IMR-90 (cell line): ENCODE results near the gene PYGM. TPM values are rescaled to one million over a fixed set of nuclear protein-coding genes. Genes with fewer than 3 reads are reported as not detected.

Source experiments
- ATAC-seq: fragments of 200-7000 bp; cut with Tn5 transposase; 2 replicates; pipeline ENCODE4 v1.9.1; 2020; ENCODE audit warnings: low read depth, mild to moderate bottlenecking, moderate library complexity
- BruUV-seq: library from RNA; stranded (reverse); fragments of 400-500 nt; replicated peaks from 2 replicates; lab custom pipeline; 2021; lab: Mats Ljungman, UMichigan
- CTCF ChIA-PET: fragments of 300-600 bp; formaldehyde crosslinking; extraction: SDS; loops from one replicate; lab custom pipeline; 2021; ENCODE audit warnings: antibody characterized with exemption; lab: Yijun Ruan, JAX
- POLR2A ChIA-PET: fragments of 300-600 bp; sonication (Branson Sonifier 250); formaldehyde crosslinking; loops from one replicate; lab custom pipeline; 2022; ENCODE audit warnings: antibody characterized with exemption; ENCODE audit not compliant: unreplicated experiment; lab: Charles Lee
- DNase-seq: peaks from one replicate; pipeline ENCODE4 v3.0.0; 2013
- H2AFZ ChIP-seq: replicated peaks from 2 replicates; pipeline ENCODE3; 2013; ENCODE audit warnings: low read length, mild to moderate bottlenecking; ENCODE audit not compliant: poor library complexity
- H2AK5ac ChIP-seq: 2 replicates; pipeline ENCODE4 v1.6.1; 2013; ENCODE audit warnings: low read depth, low read length, inconsistent platforms
- H2AK9ac ChIP-seq: replicated peaks from 2 replicates; pipeline ENCODE3; 2013; ENCODE audit warnings: mild to moderate bottlenecking, low read depth, low read length, moderate library complexity; ENCODE audit not compliant: poor library complexity
- H2BK120ac ChIP-seq: 2 replicates; pipeline ENCODE4 v1.6.1; 2013; ENCODE audit warnings: low read depth, low read length, inconsistent platforms
- H2BK15ac ChIP-seq: 3 replicates; pipeline ENCODE4 v1.6.1; 2013; ENCODE audit warnings: low read depth, low read length, inconsistent platforms
- H2BK20ac ChIP-seq: 2 replicates; pipeline ENCODE4 v1.6.1; 2013; ENCODE audit warnings: low read depth, mild to moderate bottlenecking, inconsistent platforms, low read length, moderate library complexity
- H2BK5ac ChIP-seq: 2 replicates; pipeline ENCODE4 v1.6.1; 2013; ENCODE audit warnings: mild to moderate bottlenecking, low read depth, low read length, inconsistent platforms; ENCODE audit not compliant: poor library complexity, severe bottlenecking
- H3K14ac ChIP-seq: replicated peaks from 2 replicates; pipeline ENCODE4 v1.6.1; 2013; ENCODE audit warnings: low read depth, low read length, inconsistent platforms
- H3K18ac ChIP-seq: 2 replicates; pipeline ENCODE4 v1.6.1; 2013; ENCODE audit warnings: low read depth, low read length, control low read depth
- H3K23ac ChIP-seq: 2 replicates; pipeline ENCODE4 v1.6.1; 2013; ENCODE audit warnings: low read depth, low read length, inconsistent platforms
- H3K27ac ChIP-seq: 2 replicates; pipeline ENCODE4 v1.5.1; 2013; ENCODE audit warnings: mild to moderate bottlenecking, control low read depth, low read length; ENCODE audit not compliant: insufficient read depth
- H3K27me3 ChIP-seq: 2 replicates; pipeline ENCODE4 v1.6.1; 2013; ENCODE audit warnings: low read length; ENCODE audit not compliant: control insufficient read depth, insufficient read depth
- H3K36me3 ChIP-seq: 2 replicates; pipeline ENCODE4 v1.6.1; 2013; ENCODE audit warnings: low read length, mixed read lengths; ENCODE audit not compliant: control insufficient read depth, insufficient read depth
- H3K4ac ChIP-seq: 2 replicates; pipeline ENCODE4 v1.6.1; 2013; ENCODE audit warnings: low read depth, low read length, inconsistent platforms
- H3K4me1 ChIP-seq: 2 replicates; pipeline ENCODE4 v1.6.1; 2013; ENCODE audit warnings: low read length, mixed read lengths; ENCODE audit not compliant: control insufficient read depth, insufficient read depth
- H3K4me2 ChIP-seq: 2 replicates; pipeline ENCODE4 v1.6.1; 2013; ENCODE audit warnings: low read depth, mild to moderate bottlenecking, control low read depth, low read length, moderate library complexity
- H3K4me3 ChIP-seq: 2 replicates; pipeline ENCODE4 v1.5.1; 2013; ENCODE audit warnings: low read depth, mild to moderate bottlenecking, control low read depth, low read length, moderate library complexity; ENCODE audit not compliant: insufficient read depth
- H3K56ac ChIP-seq: 2 replicates; pipeline ENCODE4 v1.6.1; 2013; ENCODE audit warnings: low read length, inconsistent platforms; ENCODE audit not compliant: insufficient read depth; ENCODE audit errors: extremely low read depth
- H3K79me1 ChIP-seq, 2 experiments: 2 replicates each; pipeline ENCODE4 v1.6.1; 2013; ENCODE audit warnings: low read length in 2 of 2, inconsistent platforms in 1 of 2, low read depth in 1 of 2
- H3K9ac ChIP-seq: 2 replicates; pipeline ENCODE4 v1.6.1; 2013; ENCODE audit warnings: low read depth, low read length, control low read depth
- H3K9me1 ChIP-seq: 2 replicates; pipeline ENCODE4 v1.6.1; 2013; ENCODE audit warnings: low read length, inconsistent platforms; ENCODE audit not compliant: insufficient read depth
- H3K9me3 ChIP-seq: 2 replicates; pipeline ENCODE4 v1.6.1; 2013; ENCODE audit warnings: low read length; ENCODE audit not compliant: control insufficient read depth, insufficient read depth
- H4K20me1 ChIP-seq: 2 replicates; pipeline ENCODE4 v1.6.1; 2013; ENCODE audit warnings: low read length, inconsistent platforms; ENCODE audit not compliant: insufficient read depth
- H4K5ac ChIP-seq: 2 replicates; pipeline ENCODE4 v1.6.1; 2013; ENCODE audit warnings: mild to moderate bottlenecking, low read depth, low read length, control low read depth
- H4K8ac ChIP-seq, 2 experiments: 2 replicates each; pipeline ENCODE4 v1.6.1; 2013; ENCODE audit warnings: low read depth in 2 of 2, low read length in 2 of 2, control low read depth in 1 of 2, inconsistent platforms in 1 of 2
- H4K91ac ChIP-seq: 2 replicates; pipeline ENCODE4 v1.6.1; 2013; ENCODE audit warnings: low read depth, low read length, inconsistent platforms; ENCODE audit not compliant: insufficient read depth
- BHLHE40 ChIP-seq: fragments of 150-350 bp; IDR thresholded peaks from 2 replicates; pipeline ENCODE4 v1.6.1; 2016; ENCODE audit warnings: mild to moderate bottlenecking, low read depth, low read length
- CEBPB ChIP-seq: IDR thresholded peaks from 2 replicates; pipeline ENCODE4 v1.6.1; 2012; ENCODE audit warnings: low read depth, low read length, improper control_type of control experiment
- CHD1 ChIP-seq: IDR thresholded peaks from 2 replicates; pipeline ENCODE4 v1.6.1; 2012; ENCODE audit warnings: low read depth, low read length, improper control_type of control experiment
- FOS ChIP-seq: fragments of 150-350 bp; IDR thresholded peaks from 2 replicates; pipeline ENCODE4 v1.6.1; 2016; ENCODE audit warnings: low read depth, low read length
- MAFK ChIP-seq: IDR thresholded peaks from 2 replicates; pipeline ENCODE4 v1.6.1; 2012; ENCODE audit warnings: low read depth, low read length, improper control_type of control experiment
- MAZ ChIP-seq: IDR thresholded peaks from 2 replicates; pipeline ENCODE4 v1.6.1; 2012; ENCODE audit warnings: low read depth, mild to moderate bottlenecking, low read length, improper control_type of control experiment, moderate library complexity, borderline replicate concordance
- MXI1 ChIP-seq: IDR thresholded peaks from 2 replicates; pipeline ENCODE4 v1.6.1; 2012; ENCODE audit warnings: low read depth, mild to moderate bottlenecking, low read length, moderate library complexity, borderline replicate concordance
- NFE2L2 ChIP-seq: fragments of 150-350 bp; IDR thresholded peaks from 2 replicates; pipeline ENCODE4 v1.6.1; 2016; ENCODE audit warnings: low read depth, mild to moderate bottlenecking, low read length
- POLR2A ChIP-seq: IDR thresholded peaks from 2 replicates; pipeline ENCODE4 v1.6.1; 2012; ENCODE audit warnings: mild to moderate bottlenecking, low read depth, low read length
- RAD21 ChIP-seq: IDR thresholded peaks from 2 replicates; pipeline ENCODE4 v1.6.1; 2012; ENCODE audit warnings: low read length, improper control_type of control experiment
- RCOR1 ChIP-seq: IDR thresholded peaks from 2 replicates; pipeline ENCODE4 v1.6.1; 2012; ENCODE audit warnings: mild to moderate bottlenecking, low read length, improper control_type of control experiment; ENCODE audit not compliant: insufficient replicate concordance
- SMC3 ChIP-seq: fragments of 150-350 bp; IDR thresholded peaks from 2 replicates; pipeline ENCODE4 v1.6.1; 2016; ENCODE audit warnings: low read depth, mild to moderate bottlenecking, antibody characterized with exemption, low read length, moderate library complexity
- WGBS, 2 experiments: methylation state at CpG; one replicate each; pipeline versions ENCODE4 v1.1.5 to v1.1.7; 2013; ENCODE audit warnings: missing lambda C conversion rate in 2 of 2; ENCODE audit not compliant: insufficient read length in 1 of 2; ENCODE audit errors: extremely low coverage in 2 of 2; 5-methylcytosine and 5-hydroxymethylcytosine counted together
- dilution Hi-C: fragments of 300-500 bp; cut with HindIII; formaldehyde crosslinking; loops from one replicate; pipeline ENCODE4 v1.14.3; 2018; ENCODE audit warnings: low sequenced_read_pairs; ENCODE audit not compliant: unreplicated experiment
- in situ Hi-C: fragments of 300-500 bp; cut with MboI; formaldehyde crosslinking; loops from 3 replicates; pipeline ENCODE4 v1.14.3; 2019; ENCODE audit warnings: low sequenced_read_pairs, inconsistent platforms, mixed read lengths
- intact Hi-C: fragments of 100-400 bp; cut with micrococcal nuclease; formaldehyde crosslinking; loops from 2 replicates; pipeline ENCODE4 v1.10.0; 2022
- polyA plus RNA-seq, 3 experiments: library from polyadenylated mRNA; depleted of rRNA; stranded (reverse); fragments of >200 nt; gene quantifications; 2 replicates each; pipeline ENCODE4 v1.2.3, GENCODE V29; 2012; ENCODE audit warnings: low replicate concordance in 1 of 3
- total RNA-seq: library from RNA; depleted of rRNA; stranded (reverse); fragments of >200 nt; gene quantifications from 2 replicates; pipeline ENCODE4 v1.2.3, GENCODE V29; 2012
- TF ChIP-seq, protein P1 (sequence below): fragments of 150-350 bp; IDR thresholded peaks from 2 replicates; pipeline ENCODE4 v1.6.1; 2017; ENCODE audit warnings: mild to moderate bottlenecking, antibody characterized with exemption, low read length, low read depth

The PYGM gene
- total and polyA plus RNA-seq, 2 of the 4 experiments (the other 2 are of a cell fraction) = 0.18 to 0.21 TPM

DNA sequence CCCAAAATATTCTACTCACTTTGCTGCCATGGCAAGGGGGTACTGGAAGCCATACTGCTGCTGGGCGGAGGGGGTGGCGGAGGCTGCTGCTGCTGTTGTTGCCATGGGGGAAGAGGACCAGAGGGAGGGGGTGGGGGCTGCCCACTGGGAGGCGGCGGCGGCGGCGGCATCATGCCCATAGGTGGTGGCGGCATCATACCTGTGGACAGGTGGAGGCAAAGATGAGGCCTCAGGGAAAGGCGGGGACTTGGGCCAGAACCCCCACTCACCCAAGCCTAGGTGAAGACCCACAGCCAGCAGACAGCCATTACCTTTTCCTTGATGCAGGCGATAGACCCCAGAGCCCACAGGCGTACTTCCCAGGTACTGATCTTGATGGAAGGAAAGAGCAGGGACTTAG lies 7.1 kb upstream of the PYGM start:
- H3K4me1 ChIP-seq = peaks cover 13% of the 10 kb centered on the region
- CTCF ChIA-PET = no interaction called here

More for the DNA sequence above, 7.1 kb upstream of the PYGM start:
- 100% methylated on average over 1 of the region's 11 CpGs; no CpG with 5 or more reads in 1 of the 2 experiments for WGBS, 2 experiments
- no peak for DNase-seq
- Histone ChIP-seq H3K23ac (no peak overlapping the region), H2BK20ac (no peak overlapping the region), H2BK5ac (no peak overlapping the region), H4K8ac (no peak overlapping the region), H2BK120ac (no peak overlapping the region), H2AK9ac (no peak overlapping the region), H3K56ac (no peak overlapping the region), H3K9me3 (no peaks in the 10 kb centered on the region), H2AK5ac (no peak overlapping the region), H3K4me2 (no peak overlapping the region), H3K4me3 (no peak overlapping the region), H2AFZ (no peak overlapping the region), H3K9ac (no peak overlapping the region), H3K4ac (no peak overlapping the region), H3K14ac (no peak overlapping the region), H3K36me3 (peaks cover 94% of the 10 kb centered on the region), H3K18ac (no peak overlapping the region), H4K91ac (no peak overlapping the region), H2BK15ac (no peak overlapping the region), H4K20me1 (peaks cover 87% of the 10 kb centered on the region), H3K9me1 (peaks cover 14% of the 10 kb centered on the region; the same call in 1 of the 2 replicates), H4K5ac (no peak overlapping the region), H3K27me3 (no peaks in the 10 kb centered on the region), H3K27ac (no peak overlapping the region), H3K79me1 (peaks cover 44 to 88% of the 10 kb centered on the region in 2 experiments)
- TF ChIP-seq CEBPB (no peak), POLR2A (no peak), NFE2L2 (no peak), MXI1 (no peak), BHLHE40 (no peak), CHD1 (no peak), FOS (no peak), MAZ (no peak), MAFK (no peak), RAD21 (no peak), RCOR1 (no peak), SMC3 (no peak)
- TF ChIP-seq, protein P1, sequence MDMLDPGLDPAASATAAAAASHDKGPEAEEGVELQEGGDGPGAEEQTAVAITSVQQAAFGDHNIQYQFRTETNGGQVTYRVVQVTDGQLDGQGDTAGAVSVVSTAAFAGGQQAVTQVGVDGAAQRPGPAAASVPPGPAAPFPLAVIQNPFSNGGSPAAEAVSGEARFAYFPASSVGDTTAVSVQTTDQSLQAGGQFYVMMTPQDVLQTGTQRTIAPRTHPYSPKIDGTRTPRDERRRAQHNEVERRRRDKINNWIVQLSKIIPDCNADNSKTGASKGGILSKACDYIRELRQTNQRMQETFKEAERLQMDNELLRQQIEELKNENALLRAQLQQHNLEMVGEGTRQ = no peak
- no peak for ATAC-seq
- no TSS peak for BruUV-seq
- intact Hi-C loops = loop anchor here (1.0 to 2.0 kb wide), 2 partner anchors 24 to 78 kb away; no protein-coding TSS in a partner anchor
- dilution Hi-C loops = no loop called here
- in situ Hi-C loops = no loop called here
- POLR2A ChIA-PET = no interaction called here
